Activated gamma-delta T cell (primary cell): ENCODE measurements around the gene LCAT.
"Not testable (repeated sequence)": the region's sequence is repeated elsewhere in the genome, so short reads cannot be mapped to it uniquely, and the experiment has no call there.

Experiments
- DNase-seq: peaks from one replicate; lab custom pipeline; 2025; lab: John Stamatoyannopoulos, UW
- total RNA-seq, 2 donors: gene quantifications; one replicate each; lab custom pipeline; 2026; lab: John Stamatoyannopoulos, UW

LCAT gene
- 6.2 to 6.5 reads per million in 2 donors for total RNA-seq

- DNase-seq, result no peak
Observed at GRCh38 chr16:67943619-67944504, at the start of gene LCAT. TSS of gene LCAT (minus strand) at chr16:67944120. CDS start at chr16:67944101, 19 bp downstream.

GRCh38 chr16:67993207-67994039 lies 49.5 kb upstream of the LCAT start:
- DNase-seq, result peak; percentile 68

GRCh38 chr16:67992661-67993206 lies 48.8 kb upstream of the LCAT start:
- DNase-seq, result no peak

DNA sequence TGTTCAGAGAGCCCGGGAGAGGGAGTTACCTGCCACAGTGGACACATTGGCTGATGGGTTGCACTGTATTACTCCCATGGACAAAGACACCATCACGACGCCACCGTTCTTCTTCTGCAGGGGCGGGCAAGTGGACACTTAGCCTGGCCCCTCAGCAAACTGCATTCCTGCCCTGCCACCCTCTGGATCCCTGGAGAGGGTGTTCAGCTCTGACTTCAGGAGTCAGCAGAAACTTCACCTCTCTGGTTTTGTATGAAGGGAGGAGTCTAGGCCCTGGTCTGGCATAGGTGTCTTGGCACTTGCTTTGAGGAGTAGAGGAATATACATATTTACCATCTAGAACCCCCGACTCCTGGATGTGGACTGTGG lies 46.1 kb upstream of the LCAT start:
- no peak for DNase-seq

GRCh38 chr16:67989322-67990017 lies 45.5 kb upstream of the LCAT start:
- DNase-seq, result no peak

GRCh38 chr16:67988675-67989074 lies 44.8 kb upstream of the LCAT start:
- no peak for DNase-seq

GRCh38 chr16:67987460-67988160 lies 43.7 kb upstream of the LCAT start:
- DNase-seq, result no peak

DNA sequence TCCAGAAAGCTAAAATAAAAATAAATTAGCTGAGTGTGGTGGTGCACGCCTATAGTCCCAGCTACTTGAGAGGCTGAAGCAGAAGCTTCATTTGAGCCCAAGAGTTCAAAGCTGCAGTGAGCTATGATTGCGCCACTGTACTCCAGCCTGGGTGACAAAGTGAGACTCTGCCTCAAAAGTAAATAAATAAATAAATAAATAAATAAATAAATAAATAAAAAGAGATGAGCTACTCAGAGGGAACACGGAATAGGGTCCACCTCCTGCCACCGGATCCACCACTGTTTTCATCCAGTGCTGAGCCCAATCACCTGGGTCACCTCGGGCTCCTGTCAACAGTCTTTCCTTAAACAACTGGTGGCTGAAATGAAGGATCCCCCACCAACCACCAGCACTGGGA lies 43.0 kb upstream of the LCAT start:
- DNase-seq, result no peak

DNA sequence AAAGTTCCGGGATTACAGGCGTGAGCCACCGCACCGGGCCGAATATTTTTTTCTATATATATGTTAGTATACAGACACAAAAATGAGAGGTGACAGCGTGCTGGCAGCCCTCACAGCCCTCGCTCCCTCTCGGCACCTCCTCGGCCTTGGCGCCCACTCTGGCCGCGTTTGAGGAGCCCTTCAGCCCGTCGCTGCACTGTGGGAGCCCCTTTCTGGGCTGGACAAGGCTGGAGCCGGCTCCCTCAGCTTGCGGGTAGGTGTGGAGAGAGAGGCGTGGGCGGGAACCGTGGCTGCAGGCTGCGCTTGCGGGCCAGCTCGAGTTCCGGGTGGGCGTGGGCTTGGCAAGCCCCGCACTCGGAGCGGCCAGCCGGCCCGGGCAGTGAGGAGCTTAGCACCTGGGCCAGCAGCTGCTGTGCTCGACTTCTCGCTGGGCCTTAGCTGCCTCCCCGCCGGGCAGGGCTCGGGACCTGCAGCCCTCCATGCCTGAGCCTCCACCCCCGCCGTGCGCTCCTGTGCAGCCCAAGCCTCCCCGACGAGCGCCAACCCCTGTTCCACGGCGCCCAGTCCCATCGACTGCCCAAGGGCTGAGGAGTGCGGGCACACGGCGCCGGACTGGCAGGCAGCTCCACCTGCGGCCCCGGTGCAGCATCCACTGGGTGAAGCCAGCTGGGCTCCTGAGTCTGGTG lies 38.2 kb upstream of the LCAT start:
- DNase-seq, result no peak

GRCh38 chr16:67979955-67980678 lies 36.2 kb upstream of the LCAT start, which contains the start of gene DPEP3:
TSS of gene DPEP3 (minus strand) at chr16:67980499. CDS start at chr16:67980380, 119 bp downstream.
- DNase-seq, result no peak

GRCh38 chr16:67977469-67978227 lies 33.7 kb upstream of the LCAT start:
- DNase-seq, result no peak

DNA sequence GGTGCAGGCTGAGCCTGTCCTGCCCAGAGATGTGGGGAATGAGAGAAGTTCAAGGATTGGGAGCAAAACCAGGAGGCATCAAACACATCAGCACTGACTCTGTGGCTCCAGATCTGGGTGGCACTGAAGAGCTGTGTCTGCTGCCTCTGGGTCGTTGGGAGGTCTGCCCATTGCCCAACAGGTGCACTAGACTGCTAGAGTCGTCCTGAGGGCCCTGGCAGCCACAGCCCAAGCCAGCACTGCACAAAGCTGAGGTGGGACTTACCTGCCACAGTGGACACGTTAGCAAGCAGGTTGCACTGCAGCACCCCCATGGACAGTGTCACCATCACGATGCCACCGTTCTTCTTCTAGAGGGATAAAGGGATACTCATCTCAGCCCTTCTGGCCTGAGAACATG lies 33.1 kb upstream of the LCAT start:
- no peak for DNase-seq

GRCh38 chr16:67976205-67976604 lies 32.3 kb upstream of the LCAT start:
- DNase-seq, result no peak

- DNase-seq, result no peak
Observed at GRCh38 chr16:67975321-67976105, 31.6 kb upstream of the LCAT start.

- DNase-seq, result not testable (repeated sequence)
Observed at GRCh38 chr16:67972285-67972684, 28.4 kb upstream of the LCAT start.

DNA sequence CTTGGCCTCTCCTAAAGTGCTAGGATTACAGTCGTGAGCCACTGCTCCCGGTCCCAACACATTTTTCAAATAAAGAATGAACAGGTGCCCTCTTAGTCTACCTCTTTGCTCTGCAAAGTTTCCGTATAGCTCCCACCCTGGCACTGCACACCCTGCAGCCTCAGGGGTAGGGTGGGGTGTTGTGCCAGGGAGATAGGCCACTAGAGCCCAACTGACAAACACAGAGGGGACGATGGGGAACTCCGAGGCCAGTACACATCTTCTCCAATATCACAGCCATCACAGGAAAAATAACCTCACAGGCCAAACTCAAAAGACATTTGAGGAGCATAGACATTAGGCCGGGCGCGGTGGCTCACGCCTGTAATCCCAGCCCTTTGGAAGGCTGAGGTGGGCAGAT lies 27.2 kb upstream of the LCAT start:
- DNase-seq, result no peak

- no peak for DNase-seq
Observed at GRCh38 chr16:67969254-67970039, 25.5 kb upstream of the LCAT start.
